Bronchus fibroblast of lung (primary cell): Measurements from ENCODE around the gene AQP10. TPM values are rescaled to one million over a fixed set of nuclear protein-coding genes. Genes with fewer than 3 reads are reported as not detected.

ENCODE experiments used
- total RNA-seq: library from RNA; depleted of rRNA; stranded (reverse); fragments of >200 nt; gene quantifications from 2 replicates; pipeline ENCODE4 v1.2.3, GENCODE V29; 2015

AQP10 gene, protein sequence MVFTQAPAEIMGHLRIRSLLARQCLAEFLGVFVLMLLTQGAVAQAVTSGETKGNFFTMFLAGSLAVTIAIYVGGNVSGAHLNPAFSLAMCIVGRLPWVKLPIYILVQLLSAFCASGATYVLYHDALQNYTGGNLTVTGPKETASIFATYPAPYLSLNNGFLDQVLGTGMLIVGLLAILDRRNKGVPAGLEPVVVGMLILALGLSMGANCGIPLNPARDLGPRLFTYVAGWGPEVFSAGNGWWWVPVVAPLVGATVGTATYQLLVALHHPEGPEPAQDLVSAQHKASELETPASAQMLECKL
- total RNA-seq: not detected in 2 replicates

DNA sequence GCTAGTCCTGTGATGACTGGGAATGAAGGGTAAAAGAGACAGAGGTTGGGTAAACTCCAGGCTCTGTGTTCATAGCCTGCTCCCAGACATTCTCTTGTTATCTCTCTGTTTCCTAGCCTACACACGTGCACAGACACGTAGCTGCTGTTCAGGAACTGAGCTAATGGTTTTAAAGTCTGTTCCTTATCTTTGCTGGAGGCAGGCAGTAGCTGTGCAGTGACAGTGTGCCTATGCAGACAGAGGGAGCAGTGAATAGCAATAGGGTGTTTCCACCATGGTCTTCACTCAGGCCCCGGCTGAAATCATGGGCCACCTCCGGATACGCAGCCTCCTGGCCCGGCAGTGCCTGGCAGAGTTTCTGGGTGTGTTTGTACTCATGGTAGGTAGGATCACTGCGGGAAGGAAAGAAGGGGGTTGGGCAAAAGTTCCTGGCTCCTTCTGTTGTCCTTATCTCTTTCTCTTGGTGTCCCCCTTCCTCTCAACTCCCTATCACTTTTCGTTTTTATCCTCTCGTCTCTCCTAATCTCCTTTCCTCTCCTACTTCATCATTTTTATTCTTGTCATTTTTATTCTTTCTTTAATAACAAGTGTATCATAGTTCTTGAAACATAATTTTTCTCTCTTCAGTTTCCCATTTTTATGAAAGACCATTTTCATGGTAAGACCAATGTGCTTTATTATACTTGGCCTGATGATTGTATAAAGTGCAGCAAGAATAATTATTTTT, at the start of gene AQP10:
Gene AQP10, plus strand, starts transcription at position 212 of the 727 bp plus-strand sequence. Its CDS starts 63 bp downstream, at position 275.

GRCh38 chr1:154272217-154272998, 48.5 kb upstream of the AQP10 start, which contains the start of gene HAX1:
Gene HAX1 (plus strand): TSS chr1:154272629. CDS start chr1:154272724, 95 bp downstream.

DNA sequence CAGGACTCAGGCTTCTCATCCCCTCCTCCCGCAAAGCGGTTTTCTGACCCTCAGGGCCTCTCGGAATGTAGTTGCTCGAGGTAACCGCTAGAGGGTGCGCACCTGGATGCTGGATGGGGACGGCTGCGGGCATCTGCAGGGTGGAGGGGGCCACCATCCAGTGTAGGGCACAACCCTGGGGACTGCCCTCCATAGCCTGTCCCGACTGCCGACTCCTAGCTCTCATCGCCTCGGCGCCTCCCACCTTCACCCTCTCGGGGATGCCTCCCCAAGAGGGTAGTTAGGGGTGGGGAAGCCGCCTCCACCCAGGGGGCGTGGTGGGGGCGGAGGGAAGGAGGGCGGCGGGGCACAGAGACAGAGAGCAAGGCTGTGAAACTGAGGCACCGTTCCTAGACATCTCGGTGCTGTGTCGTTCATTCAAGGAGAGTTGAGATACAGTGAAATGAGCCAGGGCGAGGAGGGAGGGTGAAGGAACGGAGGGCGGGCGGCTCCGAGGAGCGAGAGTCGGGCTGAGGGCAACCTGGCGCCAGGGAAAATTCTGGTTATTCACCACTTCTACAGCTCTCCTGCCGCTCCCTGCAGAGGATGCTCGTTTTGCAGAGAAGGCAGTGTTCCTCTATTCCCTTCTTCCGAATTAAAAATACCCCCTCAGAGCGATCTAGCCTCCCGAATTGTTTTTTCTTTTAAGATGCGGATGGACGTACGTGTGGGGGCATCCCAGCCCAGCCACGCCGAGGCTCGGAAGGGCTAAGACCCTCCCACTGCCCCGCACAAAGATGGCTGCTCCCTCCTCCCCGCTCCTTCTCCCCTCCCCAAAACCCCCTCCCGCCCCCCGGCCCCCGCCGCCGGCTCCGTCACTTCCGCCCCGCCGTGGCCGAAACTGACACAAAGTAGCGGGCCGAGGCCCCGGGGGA, 4.0 kb downstream of the AQP10 start, which contains the start of gene ATP8B2:
Gene ATP8B2, plus strand, starts transcription at position 857 of the 914 bp plus-strand sequence. CDS start 2,617 bp downstream, outside the sequence.

Other genes starting within 250 kb of the AQP10 start
- not detected in 2 replicates for gene NUP210L, start 166.0 kb upstream of the AQP10 start, total RNA-seq
- gene TPM3, start 129.0 kb upstream of the AQP10 start, total RNA-seq: 370 and 476 TPM in 2 replicates
- gene CFAP141, start 114.8 kb upstream of the AQP10 start, total RNA-seq: not detected in 2 replicates
- gene UBAP2L, start 100.1 kb upstream of the AQP10 start, total RNA-seq: 76.9 and 77.8 TPM in 2 replicates
- gene HAX1, start 48.5 kb upstream of the AQP10 start, total RNA-seq: 143 and 159 TPM in 2 replicates
- gene ATP8B2, start 4.4 kb downstream of the AQP10 start, total RNA-seq: 77.9 and 84.7 TPM in 2 replicates
- gene IL6R, start 84.2 kb downstream of the AQP10 start, total RNA-seq: 2.1 and 3.7 TPM in 2 replicates
- not detected in 2 replicates for gene TDRD10, start 181.1 kb downstream of the AQP10 start, total RNA-seq
- not detected in 2 replicates for gene SHE, start 181.3 kb downstream of the AQP10 start, total RNA-seq
- 16.6 and 18.2 TPM in 2 replicates for gene UBE2Q1, start 237.6 kb downstream of the AQP10 start, total RNA-seq
- gene CHRNB2, start 246.7 kb downstream of the AQP10 start, total RNA-seq: under 0.01 TPM in 1 of 2 replicates, not detected in the other